Mesodermal cell (in vitro differentiated cells): ENCODE data around the gene CEP89.

Source experiments
- H3K27ac ChIP-seq: 2 replicates; pipeline ENCODE4 v1.7.0; 2013; ENCODE audit warnings: mild to moderate bottlenecking, low read depth, low read length, moderate library complexity; ENCODE audit not compliant: severe bottlenecking
- H3K36me3 ChIP-seq: 2 replicates; pipeline ENCODE4 v1.7.1; 2013; ENCODE audit warnings: mild to moderate bottlenecking, low read length, moderate library complexity; ENCODE audit not compliant: control insufficient read depth, insufficient read depth
- H3K4me1 ChIP-seq: one replicate; pipeline ENCODE4 v1.7.1; 2013; ENCODE audit warnings: mild to moderate bottlenecking, low read length; ENCODE audit not compliant: insufficient read depth, control insufficient read depth, poor library complexity, severe bottlenecking
- H3K4me3 ChIP-seq: 2 replicates; pipeline ENCODE4 v1.7.0; 2013; ENCODE audit warnings: low read length, control low read depth, mild to moderate bottlenecking; ENCODE audit not compliant: insufficient read depth, poor library complexity, severe bottlenecking; ENCODE audit errors: extremely low read depth
- H3K9me3 ChIP-seq: 2 replicates; pipeline ENCODE4 v1.7.1; 2013; ENCODE audit warnings: mild to moderate bottlenecking, low read length, moderate library complexity; ENCODE audit not compliant: control insufficient read depth
- WGBS, 2 experiments: methylation state at CpG; one replicate each; pipeline ENCODE4 v1.1.5; 2013; ENCODE audit warnings: missing lambda C conversion rate in 2 of 2; ENCODE audit not compliant: insufficient coverage in 2 of 2; 5-methylcytosine and 5-hydroxymethylcytosine counted together

Gene CEP89

GRCh38 chr19:32878988-32879387 is 92.8 kb downstream of the CEP89 start:
- 94 to 96% methylated on average over 8 to 12 of the region's 12 CpGs for WGBS, 2 experiments
- Histone ChIP-seq H3K4me1 (no peaks in the 10 kb centered on the region), H3K36me3 (peaks cover 17% of the 10 kb centered on the region), H3K9me3 (no peaks in the 10 kb centered on the region), H3K4me3 (no peak overlapping the region), H3K27ac (no peak overlapping the region)

- Histone ChIP-seq H3K4me1 (no peaks in the 10 kb centered on the region), H3K4me3 (no peak overlapping the region), H3K9me3 (no peaks in the 10 kb centered on the region), H3K36me3 (peaks cover 17% of the 10 kb centered on the region), H3K27ac (no peak overlapping the region)
- 90 to 91% methylated on average over 13 of the region's 14 CpGs for WGBS, 2 experiments
Observed at GRCh38 chr19:32877977-32878745, 93.6 kb downstream of the CEP89 start.

DNA sequence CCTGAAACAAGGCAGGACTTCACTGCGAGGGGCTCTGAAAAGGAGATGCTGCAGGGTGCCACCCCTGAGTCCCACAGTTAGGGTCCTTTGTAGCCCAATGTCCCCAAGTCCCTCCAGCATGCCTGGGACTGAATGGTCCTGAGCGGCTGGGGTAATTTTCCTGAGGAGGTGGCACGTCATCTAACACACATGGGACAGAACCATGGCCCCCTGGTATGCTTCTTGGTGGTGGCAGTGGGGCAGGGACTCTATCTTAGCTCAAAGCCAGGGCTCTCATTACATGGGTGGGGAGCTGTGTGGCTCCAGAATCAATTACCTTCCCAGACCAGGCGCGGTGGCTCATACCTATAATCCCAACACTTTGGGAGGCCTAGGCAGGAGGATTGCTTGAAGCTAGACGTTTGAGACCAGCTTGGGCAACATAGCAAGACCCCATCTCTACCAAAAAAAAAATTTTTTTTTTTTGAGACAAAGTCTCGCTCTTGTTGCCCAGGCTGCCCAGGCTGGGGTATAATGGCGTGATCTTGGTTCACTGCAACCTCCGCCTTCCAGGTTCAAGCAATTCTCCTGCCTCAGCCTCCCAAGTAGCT is 94.3 kb downstream of the CEP89 start:
- peaks cover 17% of the 10 kb centered on the region for H3K36me3 ChIP-seq
- no peaks in the 10 kb centered on the region for H3K9me3 ChIP-seq
- H3K27ac ChIP-seq = peak overlapping the region; percentile 41
- no peaks in the 10 kb centered on the region for H3K4me1 ChIP-seq
- no peak overlapping the region for H3K4me3 ChIP-seq
- 90 to 96% methylated on average over 4 to 7 of the region's 9 CpGs for WGBS, 2 experiments

DNA sequence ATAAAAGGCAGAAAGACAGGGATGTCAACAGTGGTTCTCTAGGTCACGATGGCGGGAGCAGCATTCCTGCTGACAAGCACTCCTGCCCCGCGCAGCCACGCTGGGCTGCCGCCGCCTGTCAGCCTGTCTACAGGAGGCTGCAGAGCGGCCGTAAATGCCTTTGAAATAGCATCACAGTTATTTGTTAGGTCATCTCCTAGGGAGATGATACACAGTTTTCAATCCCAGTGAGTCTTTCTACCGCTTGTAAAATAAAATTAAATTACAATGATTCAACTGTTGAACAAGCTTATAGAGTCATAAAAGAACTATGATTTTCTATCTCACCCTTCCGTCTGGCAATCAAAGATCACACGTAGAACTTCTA is 94.9 kb downstream of the CEP89 start:
- Histone ChIP-seq H3K9me3 (no peaks in the 10 kb centered on the region), H3K27ac (peak overlapping the region; percentile 41), H3K4me1 (no peaks in the 10 kb centered on the region), H3K4me3 (no peak overlapping the region), H3K36me3 (peaks cover 17% of the 10 kb centered on the region)
- 86 to 87% methylated on average over 10 to 11 of the region's 12 CpGs for WGBS, 2 experiments

DNA sequence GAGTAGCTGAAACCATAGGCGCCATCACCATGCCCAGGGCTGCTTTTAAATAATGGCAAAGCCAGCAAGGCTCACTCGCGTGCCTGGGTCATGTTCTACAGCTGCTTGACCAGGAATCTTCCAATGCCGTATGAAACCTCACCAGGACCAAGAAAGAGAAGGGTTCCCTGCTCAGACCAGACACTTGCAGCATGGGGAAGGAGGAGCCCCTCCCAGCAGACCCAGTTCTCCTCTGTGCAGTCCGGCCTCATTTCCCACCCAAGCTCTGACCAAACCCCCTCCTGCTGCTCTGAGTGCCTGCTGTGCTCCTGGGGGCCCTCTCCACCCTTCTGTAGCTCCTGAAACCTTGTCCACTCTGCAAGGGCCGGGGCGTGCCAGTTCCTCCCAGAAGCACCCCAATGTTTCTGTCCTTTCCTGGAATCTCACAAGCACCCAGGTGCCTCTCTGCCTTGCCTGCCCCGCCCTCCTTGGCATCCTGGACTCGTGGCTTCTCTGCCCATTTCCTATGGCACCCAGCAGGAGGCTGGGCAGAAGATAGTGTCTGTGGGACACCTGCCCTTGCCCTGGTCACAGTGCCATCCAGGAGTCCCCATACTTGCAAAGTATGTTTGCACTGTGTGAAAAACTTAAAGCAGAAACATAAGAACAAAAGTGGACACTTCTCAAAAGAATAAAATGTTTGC is 95.4 kb downstream of the CEP89 start:
- Histone ChIP-seq H3K9me3 (no peaks in the 10 kb centered on the region), H3K4me3 (no peak overlapping the region), H3K27ac (no peak overlapping the region), H3K4me1 (no peaks in the 10 kb centered on the region), H3K36me3 (peaks cover 17% of the 10 kb centered on the region)
- 89 to 92% methylated on average over 7 to 9 of the region's 9 CpGs for WGBS, 2 experiments

- Histone ChIP-seq H3K4me3 (no peak overlapping the region), H3K36me3 (peaks cover 16% of the 10 kb centered on the region), H3K9me3 (no peaks in the 10 kb centered on the region), H3K27ac (no peak overlapping the region), H3K4me1 (no peaks in the 10 kb centered on the region)
- 90 to 94% methylated on average over 2 of the region's 7 CpGs for WGBS, 2 experiments
Observed at GRCh38 chr19:32875428-32875827, 96.3 kb downstream of the CEP89 start.

- no peak overlapping the region for H3K27ac ChIP-seq
- no peaks in the 10 kb centered on the region for H3K4me1 ChIP-seq
- WGBS, 2 experiments = 81 to 90% methylated on average over 6 to 8 of the region's 9 CpGs
- no peak overlapping the region for H3K4me3 ChIP-seq
- H3K9me3 ChIP-seq = no peaks in the 10 kb centered on the region
- peaks cover 10% of the 10 kb centered on the region for H3K36me3 ChIP-seq
Observed at GRCh38 chr19:32874605-32875004, 97.2 kb downstream of the CEP89 start.

GRCh38 chr19:32873247-32873959 is 98.4 kb downstream of the CEP89 start:
- no peaks in the 10 kb centered on the region for H3K9me3 ChIP-seq
- H3K27ac ChIP-seq = no peak overlapping the region
- H3K4me1 ChIP-seq = no peaks in the 10 kb centered on the region
- 88 to 99% methylated on average over 10 to 15 of the region's 18 CpGs for WGBS, 2 experiments
- H3K4me3 ChIP-seq = no peak overlapping the region
- peaks cover 2% of the 10 kb centered on the region for H3K36me3 ChIP-seq

- Histone ChIP-seq H3K4me1 (no peaks in the 10 kb centered on the region), H3K9me3 (no peaks in the 10 kb centered on the region), H3K36me3 (no peaks in the 10 kb centered on the region), H3K4me3 (no peak overlapping the region), H3K27ac (no peak overlapping the region)
- whole genome bisulfite sequencing, 2 experiments = 90% methylated on average over 2 of the region's 3 CpGs; no CpG with 5 or more reads in 1 of the 2 experiments
Observed at GRCh38 chr19:32872391-32872790, 99.4 kb downstream of the CEP89 start.

GRCh38 chr19:32870981-32871451 is 100.7 kb downstream of the CEP89 start:
- Histone ChIP-seq H3K9me3 (no peaks in the 10 kb centered on the region), H3K4me1 (no peaks in the 10 kb centered on the region), H3K27ac (no peak overlapping the region), H3K4me3 (no peak overlapping the region), H3K36me3 (no peaks in the 10 kb centered on the region)
- WGBS, 2 experiments = 89 to 96% methylated on average over 9 to 11 of the region's 12 CpGs
